ENCODE results near the gene SPDYE3. TPM values are rescaled to one million over a fixed set of nuclear protein-coding genes. Genes with fewer than 3 reads are reported as not detected.
"Not testable (repeated sequence)": the region's sequence is repeated elsewhere in the genome, so short reads cannot be mapped to it uniquely, and the experiment has no call there.

The SPDYE3 gene
- total and polyA plus RNA-seq, 2 of the 13 experiments (the other 11 are each of a cell fraction or from before 2014, with no cell fraction given): not detected

DNA sequence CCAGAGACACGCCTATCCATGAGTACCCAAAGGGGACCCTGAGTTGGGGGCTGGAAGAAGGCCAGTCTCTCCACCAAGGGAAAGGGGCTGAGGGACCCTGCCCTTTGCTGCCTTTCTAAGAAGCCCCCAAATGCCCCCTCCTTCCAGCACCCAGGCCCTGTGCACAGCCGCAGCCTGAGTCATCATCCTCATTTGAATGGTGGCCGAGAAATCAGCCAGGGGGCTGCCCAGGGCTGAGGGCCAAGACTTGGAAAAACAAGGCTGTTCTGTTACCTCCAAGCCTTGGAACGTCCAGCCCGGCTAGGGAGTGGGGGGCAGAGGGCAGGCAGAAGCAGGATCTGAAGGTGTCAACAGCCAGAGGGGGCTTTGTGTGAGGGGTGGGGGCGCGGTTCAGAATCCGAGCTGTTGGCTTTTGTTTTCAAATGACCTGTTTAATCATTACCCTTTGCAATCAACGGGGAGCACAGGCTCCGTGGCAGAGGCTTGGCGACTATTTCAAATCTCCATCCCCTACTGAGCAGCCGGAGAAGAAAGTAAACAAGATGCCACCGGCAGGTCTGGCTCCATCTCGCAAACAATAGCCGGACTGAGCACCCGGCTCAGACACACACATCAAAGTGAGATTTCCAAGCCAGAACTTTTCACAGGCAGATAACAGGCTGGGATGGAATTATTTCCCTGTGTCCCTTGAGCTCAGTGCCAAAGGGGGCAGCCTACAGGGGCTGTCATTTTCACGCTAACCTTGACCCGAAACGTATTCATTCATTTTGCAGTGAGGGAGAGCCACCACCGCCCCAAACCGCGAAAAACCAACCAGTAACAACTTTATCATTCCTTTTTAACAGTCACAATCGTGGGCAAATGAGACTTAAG, 37.2 kb upstream of the SPDYE3 start:
- Histone ChIP-seq H3K9ac (ENCODE audit: insufficient read depth, low read depth, low read length) (peak overlapping the region; percentile 63), H3K4me3 (replicated peaks in 1 of 3; ENCODE audit: insufficient read depth in 1 of 3, low read depth in 2 of 3, low read length in 3 of 3) (peak overlapping the region; percentile 58 to 80 (median 71)), H3K27ac (ENCODE audit: extremely low read length, insufficient read depth, low read length) (peak overlapping the region; percentile 88), H3K79me2 (ENCODE audit: insufficient read depth, low read length) (peaks cover 31% of the 10 kb centered on the region), H3K4me2 (ENCODE audit: low read depth, low read length) (peak overlapping the region; percentile 90), H3K4me1 (ENCODE audit: insufficient read depth, low read length) (peaks cover 52% of the 10 kb centered on the region)
- H2AFZ ChIP-seq (ENCODE audit: low read length); H3K9me3 ChIP-seq (ENCODE audit: low read length); H4K20me1 ChIP-seq (ENCODE audit: insufficient read depth, low read length); H3K36me3 ChIP-seq (replicated peaks in 1 of 2; ENCODE audit: control insufficient read depth in 1 of 2, insufficient read depth in 2 of 2, low read length in 2 of 2); H3K27me3 ChIP-seq (ENCODE audit: control insufficient read depth in 1 of 2, insufficient read depth in 2 of 2, low read length in 2 of 2); CTCF ChIA-PET (ENCODE audit: low intra/inter-chr PET ratio, low total read pairs); in situ Hi-C loops (cut with HindIII; ENCODE audit: extremely low pct_ligation_motif_present, low pct_unique_long_range_greater_than_20kb); TF ChIP-seq HNF4G (CRISPR knock-in tag; IDR thresholded peaks at IDR 0.05; ENCODE audit: borderline replicate concordance, low read depth); CREM (CRISPR knock-in tag; IDR thresholded peaks at IDR 0.05): not testable (repeated sequence)
- peak; percentile 94 for DNase-seq (ENCODE audit: low spot score)
- ATAC-seq: peak; percentile 74
- peak; percentile 46 for FAIRE-seq
- WGBS (ENCODE audit: low lambda C conversion rate): 0% methylated on average over 11 of the region's 23 CpGs
- intact Hi-C loops (cut with micrococcal nuclease; ENCODE audit: unreplicated experiment): loop anchor here (2.0 kb wide), 1 partner anchor 23 kb away; no protein-coding TSS in a partner anchor
- POLR2A ChIA-PET: interaction anchor here (0.6 to 1.0 kb wide), 4 partner anchors 10 to 158 kb away, joined by 3 to 5 read pairs (median 4); partner anchors contain the start of gene ZCWPW1
- TSS peak; percentile 52 for BruUV-seq (replicated peaks)
- TF ChIP-seq NCOR1 (IDR thresholded peaks at IDR 0.05; ENCODE audit: borderline replicate concordance, low read length) (peak; percentile 44; the same call in 1 of the 2 replicates), ISL2 (CRISPR knock-in tag; IDR thresholded peaks at IDR 0.05) (peak; percentile 27; the same call in 1 of the 2 replicates), NCOA2 (CRISPR knock-in tag; IDR thresholded peaks at IDR 0.05) (peak; percentile 46; the same call in 1 of the 2 replicates), HNF4G (IDR thresholded peaks at IDR 0.05; ENCODE audit: borderline replicate concordance, low read depth, low read length) (0 out of 2 replicates have a peak, but pooled peaks have one; percentile 26), ZFX (CRISPR knock-in tag; IDR thresholded peaks at IDR 0.05; ENCODE audit: low read depth) (0 out of 2 replicates have a peak, but pooled peaks have one; percentile 20), MED1 (CRISPR knock-in tag; IDR thresholded peaks at IDR 0.05) (peak; percentile 40; the same call in 1 of the 2 replicates), CREM (IDR thresholded peaks at IDR 0.05) (peak; percentile 52; the same call in 1 of the 2 replicates), ZBTB7B (CRISPR knock-in tag; IDR thresholded peaks at IDR 0.05) (peak; percentile 74), SAP130 (CRISPR knock-in tag; IDR thresholded peaks at IDR 0.05; ENCODE audit: low read depth) (peak; percentile 72; the same call in 1 of the 2 replicates), NR2F1 (CRISPR knock-in tag; IDR thresholded peaks at IDR 0.05) (peak in 1 of 2 experiments; percentile 11; a peak in 1 of 4 replicates)
- TF ChIP-seq, protein P1, sequence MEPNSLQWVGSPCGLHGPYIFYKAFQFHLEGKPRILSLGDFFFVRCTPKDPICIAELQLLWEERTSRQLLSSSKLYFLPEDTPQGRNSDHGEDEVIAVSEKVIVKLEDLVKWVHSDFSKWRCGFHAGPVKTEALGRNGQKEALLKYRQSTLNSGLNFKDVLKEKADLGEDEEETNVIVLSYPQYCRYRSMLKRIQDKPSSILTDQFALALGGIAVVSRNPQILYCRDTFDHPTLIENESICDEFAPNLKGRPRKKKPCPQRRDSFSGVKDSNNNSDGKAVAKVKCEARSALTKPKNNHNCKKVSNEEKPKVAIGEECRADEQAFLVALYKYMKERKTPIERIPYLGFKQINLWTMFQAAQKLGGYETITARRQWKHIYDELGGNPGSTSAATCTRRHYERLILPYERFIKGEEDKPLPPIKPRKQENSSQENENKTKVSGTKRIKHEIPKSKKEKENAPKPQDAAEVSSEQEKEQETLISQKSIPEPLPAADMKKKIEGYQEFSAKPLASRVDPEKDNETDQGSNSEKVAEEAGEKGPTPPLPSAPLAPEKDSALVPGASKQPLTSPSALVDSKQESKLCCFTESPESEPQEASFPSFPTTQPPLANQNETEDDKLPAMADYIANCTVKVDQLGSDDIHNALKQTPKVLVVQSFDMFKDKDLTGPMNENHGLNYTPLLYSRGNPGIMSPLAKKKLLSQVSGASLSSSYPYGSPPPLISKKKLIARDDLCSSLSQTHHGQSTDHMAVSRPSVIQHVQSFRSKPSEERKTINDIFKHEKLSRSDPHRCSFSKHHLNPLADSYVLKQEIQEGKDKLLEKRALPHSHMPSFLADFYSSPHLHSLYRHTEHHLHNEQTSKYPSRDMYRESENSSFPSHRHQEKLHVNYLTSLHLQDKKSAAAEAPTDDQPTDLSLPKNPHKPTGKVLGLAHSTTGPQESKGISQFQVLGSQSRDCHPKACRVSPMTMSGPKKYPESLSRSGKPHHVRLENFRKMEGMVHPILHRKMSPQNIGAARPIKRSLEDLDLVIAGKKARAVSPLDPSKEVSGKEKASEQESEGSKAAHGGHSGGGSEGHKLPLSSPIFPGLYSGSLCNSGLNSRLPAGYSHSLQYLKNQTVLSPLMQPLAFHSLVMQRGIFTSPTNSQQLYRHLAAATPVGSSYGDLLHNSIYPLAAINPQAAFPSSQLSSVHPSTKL (CRISPR knock-in tag; IDR thresholded peaks at IDR 0.05): peak; percentile 57
- TF ChIP-seq, protein P2, sequence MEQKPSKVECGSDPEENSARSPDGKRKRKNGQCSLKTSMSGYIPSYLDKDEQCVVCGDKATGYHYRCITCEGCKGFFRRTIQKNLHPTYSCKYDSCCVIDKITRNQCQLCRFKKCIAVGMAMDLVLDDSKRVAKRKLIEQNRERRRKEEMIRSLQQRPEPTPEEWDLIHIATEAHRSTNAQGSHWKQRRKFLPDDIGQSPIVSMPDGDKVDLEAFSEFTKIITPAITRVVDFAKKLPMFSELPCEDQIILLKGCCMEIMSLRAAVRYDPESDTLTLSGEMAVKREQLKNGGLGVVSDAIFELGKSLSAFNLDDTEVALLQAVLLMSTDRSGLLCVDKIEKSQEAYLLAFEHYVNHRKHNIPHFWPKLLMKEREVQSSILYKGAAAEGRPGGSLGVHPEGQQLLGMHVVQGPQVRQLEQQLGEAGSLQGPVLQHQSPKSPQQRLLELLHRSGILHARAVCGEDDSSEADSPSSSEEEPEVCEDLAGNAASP (CRISPR knock-in tag; IDR thresholded peaks at IDR 0.05; ENCODE audit: borderline replicate concordance): peak; percentile 47; the same call in 1 of the 2 replicates

Data from HepG2 (cell line).